ENCODE measurements around the gene NLGN2. TPM values are rescaled to one million over a fixed set of nuclear protein-coding genes. Genes with fewer than 3 reads are reported as not detected.
A peak's percentile ranks its signal among the peaks of the same experiment; 100 is the strongest.

Gene NLGN2
- total RNA-seq, 1 donor from 2014 or later: 9.3 TPM

DNA sequence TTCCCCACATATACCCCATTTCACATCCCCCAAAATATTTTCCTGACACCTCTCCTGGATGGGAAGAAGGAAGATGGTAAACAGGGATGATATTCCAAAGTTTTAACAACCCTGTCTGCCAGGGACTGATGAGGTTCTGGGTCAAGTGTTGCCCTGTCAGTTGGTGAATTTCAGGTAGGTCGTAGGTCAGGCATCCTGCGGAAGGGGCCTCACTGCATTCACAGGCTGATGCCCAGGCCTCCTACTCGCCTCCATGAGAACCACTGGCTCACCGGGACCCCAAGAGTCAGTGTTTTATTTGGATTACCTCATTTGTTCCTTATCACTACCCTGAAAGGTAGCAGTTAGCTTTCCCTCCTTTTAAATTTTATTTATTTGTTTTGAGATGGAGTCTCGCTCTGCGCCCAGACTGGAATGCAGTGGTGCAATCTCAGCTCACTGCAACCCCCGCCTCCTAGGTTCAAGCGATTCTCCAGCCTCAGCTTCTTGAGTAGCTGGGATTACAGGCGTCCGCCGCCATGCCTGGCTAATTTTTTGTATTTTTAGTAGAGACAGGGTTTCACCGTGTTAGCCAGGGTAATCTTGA, 61.3 kb downstream of the NLGN2 start:
- no peak for DNase-seq
- Histone ChIP-seq H3K4me3 (no peak overlapping the region), H3K9me3 (replicated peaks) (no peaks in the 10 kb centered on the region), H3K27ac (replicated peaks) (peak overlapping the region; percentile 85), H3K27me3 (ENCODE audit: low read depth) (no peaks in the 10 kb centered on the region), H3K36me3 (peaks cover 22% of the 10 kb centered on the region), H3K4me1 (peaks cover 82% of the 10 kb centered on the region)
- intact Hi-C loops (cut with micrococcal nuclease): no loop called here
- TF ChIP-seq, protein P1, sequence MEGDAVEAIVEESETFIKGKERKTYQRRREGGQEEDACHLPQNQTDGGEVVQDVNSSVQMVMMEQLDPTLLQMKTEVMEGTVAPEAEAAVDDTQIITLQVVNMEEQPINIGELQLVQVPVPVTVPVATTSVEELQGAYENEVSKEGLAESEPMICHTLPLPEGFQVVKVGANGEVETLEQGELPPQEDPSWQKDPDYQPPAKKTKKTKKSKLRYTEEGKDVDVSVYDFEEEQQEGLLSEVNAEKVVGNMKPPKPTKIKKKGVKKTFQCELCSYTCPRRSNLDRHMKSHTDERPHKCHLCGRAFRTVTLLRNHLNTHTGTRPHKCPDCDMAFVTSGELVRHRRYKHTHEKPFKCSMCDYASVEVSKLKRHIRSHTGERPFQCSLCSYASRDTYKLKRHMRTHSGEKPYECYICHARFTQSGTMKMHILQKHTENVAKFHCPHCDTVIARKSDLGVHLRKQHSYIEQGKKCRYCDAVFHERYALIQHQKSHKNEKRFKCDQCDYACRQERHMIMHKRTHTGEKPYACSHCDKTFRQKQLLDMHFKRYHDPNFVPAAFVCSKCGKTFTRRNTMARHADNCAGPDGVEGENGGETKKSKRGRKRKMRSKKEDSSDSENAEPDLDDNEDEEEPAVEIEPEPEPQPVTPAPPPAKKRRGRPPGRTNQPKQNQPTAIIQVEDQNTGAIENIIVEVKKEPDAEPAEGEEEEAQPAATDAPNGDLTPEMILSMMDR (IDR thresholded peaks at IDR 0.05; ENCODE audit: borderline replicate concordance): no peak

Other genes starting within 250 kb of the NLGN2 start
- 0.14 TPM for gene ASGR1, start 228.5 kb upstream of the NLGN2 start, total RNA-seq
- 14.0 TPM for gene DLG4, start 188.0 kb upstream of the NLGN2 start, total RNA-seq
- gene ACADVL, start 187.9 kb upstream of the NLGN2 start, total RNA-seq: 1,845 TPM
- gene DVL2, start 173.3 kb upstream of the NLGN2 start, total RNA-seq: 19.8 TPM
- gene PHF23, start 168.4 kb upstream of the NLGN2 start, total RNA-seq: 22.0 TPM
- gene GABARAP, start 165.4 kb upstream of the NLGN2 start, total RNA-seq: 394 TPM
- 105 TPM for gene CTDNEP1, start 156.1 kb upstream of the NLGN2 start, total RNA-seq
- gene ELP5, start 155.6 kb upstream of the NLGN2 start, total RNA-seq: 62.5 TPM
- gene CLDN7, start 145.4 kb upstream of the NLGN2 start, total RNA-seq: 1.6 TPM
- 146 TPM for gene SLC2A4, start 126.1 kb upstream of the NLGN2 start, total RNA-seq
- 0.77 TPM for gene YBX2, start 113.2 kb upstream of the NLGN2 start, total RNA-seq
- gene EIF5A, start 100.2 kb upstream of the NLGN2 start, total RNA-seq: 250 TPM
- 66.1 TPM for gene GPS2, start 92.5 kb upstream of the NLGN2 start, total RNA-seq
- 31.9 TPM for gene NEURL4, start 78.5 kb upstream of the NLGN2 start, total RNA-seq
- gene ACAP1, start 71.3 kb upstream of the NLGN2 start, total RNA-seq: 13.4 TPM
- gene KCTD11, start 55.7 kb upstream of the NLGN2 start, total RNA-seq: 3.9 TPM
- not detected for gene TMEM95, start 52.7 kb upstream of the NLGN2 start, total RNA-seq
- 1.8 TPM for gene TNK1, start 26.8 kb upstream of the NLGN2 start, total RNA-seq
- 20.1 TPM for gene PLSCR3, start 13.3 kb upstream of the NLGN2 start, total RNA-seq
- 67.8 TPM for gene TMEM256, start 3.7 kb upstream of the NLGN2 start, total RNA-seq
- not detected for gene SPEM1, start 12.5 kb downstream of the NLGN2 start, total RNA-seq
- not detected for gene SPEM2, start 17.8 kb downstream of the NLGN2 start, total RNA-seq
- not detected for gene SPEM3, start 21.0 kb downstream of the NLGN2 start, total RNA-seq
- 2.7 TPM for gene TMEM102, start 27.6 kb downstream of the NLGN2 start, total RNA-seq
- 6.5 TPM for gene FGF11, start 31.7 kb downstream of the NLGN2 start, total RNA-seq
- 8.7 TPM for gene CHRNB1, start 37.2 kb downstream of the NLGN2 start, total RNA-seq
- gene ZBTB4, start 71.8 kb downstream of the NLGN2 start, total RNA-seq: 63.4 TPM
- gene SLC35G6, start 73.6 kb downstream of the NLGN2 start, total RNA-seq: not detected
- 38.7 TPM for gene POLR2A, start 76.5 kb downstream of the NLGN2 start, total RNA-seq
- 29.9 TPM for gene TNFSF12, start 141.2 kb downstream of the NLGN2 start, total RNA-seq
- gene TNFSF13, start 150.9 kb downstream of the NLGN2 start, total RNA-seq: 6.3 TPM
- 29.5 TPM for gene SENP3, start 154.1 kb downstream of the NLGN2 start, total RNA-seq
- 25.5 TPM for gene CD68, start 171.8 kb downstream of the NLGN2 start, total RNA-seq
- 24.9 TPM for gene MPDU1, start 176.0 kb downstream of the NLGN2 start, total RNA-seq
- 1.9 TPM for gene SOX15, start 182.2 kb downstream of the NLGN2 start, total RNA-seq
- gene FXR2, start 207.1 kb downstream of the NLGN2 start, total RNA-seq: 111 TPM
- 73.5 TPM for gene SAT2, start 220.0 kb downstream of the NLGN2 start, total RNA-seq
- 0.74 TPM for gene SHBG, start 222.3 kb downstream of the NLGN2 start, total RNA-seq
- 2.8 TPM for gene ATP1B2, start 243.1 kb downstream of the NLGN2 start, total RNA-seq

Measured in left ventricle myocardium inferior (tissue), 1 donor.